Measurements from ENCODE around the gene INTS11. TPM values are rescaled to one million over a fixed set of nuclear protein-coding genes. Genes with fewer than 3 reads are reported as not detected.
A peak's percentile ranks its signal among the peaks of the same experiment; 100 is the strongest.

Gene INTS11
- total RNA-seq, 4 donors from 2014 or later: 61.5 to 82.0 (median 63.6) TPM

- no peak for TF ChIP-seq POLR2A (IDR thresholded peaks at IDR 0.05)
- TF ChIP-seq CTCF (IDR thresholded peaks at IDR 0.05): no peak
- H3K27ac ChIP-seq: peak overlapping the region in 1 of 4 donors; percentile 22
- H3K27me3 ChIP-seq: no peaks in the 10 kb centered on the region
- no peaks in the 10 kb centered on the region for H3K9me3 ChIP-seq
- no peak for DNase-seq
- peaks cover 30 to 91% (median 59%) of the 10 kb centered on the region in 3 donors for H3K4me1 ChIP-seq
- H3K36me3 ChIP-seq: peaks cover 5 to 58% (median 10%) of the 10 kb centered on the region in 3 donors
- intact Hi-C loops (cut with DNase I): no loop called here
- 80% methylated on average over 1 of the region's 8 CpGs; no CpG with 5 or more reads in 1 of the 2 donors for WGBS, 2 donors
- H3K4me3 ChIP-seq: no peak overlapping the region
Measured at GRCh38 chr1:1321477-1321876, 3.0 kb downstream of the INTS11 start.

DNA sequence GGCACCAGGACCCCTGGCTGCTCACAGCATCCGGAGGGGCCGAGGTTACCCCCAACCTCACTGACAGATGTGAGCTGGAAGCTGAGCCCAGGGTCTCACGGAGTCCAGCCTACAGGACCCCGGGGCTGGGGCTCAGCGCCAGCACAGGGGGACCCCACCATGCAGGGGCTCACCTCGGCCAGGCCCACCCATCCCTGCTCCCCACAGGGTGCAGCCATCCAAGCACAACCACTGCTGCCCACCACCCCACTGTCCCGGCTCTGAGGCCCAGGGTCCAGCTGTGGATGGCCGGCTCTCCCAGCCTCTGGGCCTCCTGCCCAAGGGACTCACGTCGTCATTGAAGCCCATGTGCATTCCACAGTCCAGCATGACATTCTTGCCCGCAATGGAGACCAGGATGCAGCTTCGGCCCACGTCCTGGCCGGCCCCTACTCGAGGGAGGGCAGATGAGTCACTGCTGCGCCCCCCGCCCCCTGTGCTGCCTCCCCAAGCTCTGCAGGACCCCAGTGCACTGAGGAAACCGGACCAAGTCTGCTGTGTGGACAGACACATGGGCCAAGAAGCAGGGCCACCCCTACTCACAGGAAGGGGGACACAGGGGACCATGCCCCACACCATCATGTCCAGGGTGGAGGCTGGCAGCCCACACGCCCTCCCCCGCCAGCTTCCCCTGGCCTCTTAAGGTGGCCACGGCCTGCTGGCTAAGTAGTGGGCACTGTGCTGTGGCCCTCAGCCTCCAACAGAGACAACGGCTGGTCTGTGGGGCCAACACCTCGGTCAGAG, 3.6 kb downstream of the INTS11 start:
- intact Hi-C loops (cut with DNase I): no loop called here
- Histone ChIP-seq H3K27me3 (no peaks in the 10 kb centered on the region), H3K9me3 (no peaks in the 10 kb centered on the region), H3K4me1 (peaks cover 27 to 88% (median 53%) of the 10 kb centered on the region in 3 donors), H3K4me3 (no peak overlapping the region), H3K27ac (peak overlapping the region in 1 of 4 donors; percentile 22), H3K36me3 (peaks cover 5 to 60% (median 10%) of the 10 kb centered on the region in 3 donors)
- TF ChIP-seq POLR2A (IDR thresholded peaks at IDR 0.05) (no peak), CTCF (IDR thresholded peaks at IDR 0.05) (no peak)
- DNase-seq: no peak
- WGBS, 2 donors: 40 to 87% methylated on average over 1 to 4 of the region's 23 CpGs

DNA sequence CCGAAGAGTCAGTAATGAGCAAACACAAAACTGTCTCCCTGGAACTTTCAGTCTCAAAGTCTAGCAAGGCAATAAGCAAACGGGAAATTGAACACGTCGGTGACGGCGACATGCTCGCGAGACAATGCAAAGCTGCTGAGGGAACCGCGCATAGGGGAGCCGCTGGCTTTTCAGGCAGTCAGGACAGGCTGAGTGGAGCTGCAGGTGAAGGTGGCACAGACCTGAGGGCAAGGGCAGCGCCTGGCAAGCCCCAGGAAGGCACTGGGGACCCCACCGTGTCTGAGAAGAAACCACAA, 4.9 kb downstream of the INTS11 start:
- DNase-seq: no peak
- TF ChIP-seq POLR2A (IDR thresholded peaks at IDR 0.05) (no peak), CTCF (IDR thresholded peaks at IDR 0.05) (no peak)
- Histone ChIP-seq H3K27ac (peak overlapping the region in 2 of 4 donors; percentile 85 to 87), H3K27me3 (no peaks in the 10 kb centered on the region), H3K36me3 (peaks cover 6 to 70% (median 18%) of the 10 kb centered on the region in 3 donors), H3K9me3 (no peaks in the 10 kb centered on the region), H3K4me1 (peaks cover 20 to 83% (median 45%) of the 10 kb centered on the region in 3 donors), H3K4me3 (no peak overlapping the region)
- intact Hi-C loops (cut with DNase I): no loop called here
- 88 to 93% methylated on average over 11 to 12 of the region's 13 CpGs for WGBS, 2 donors

GRCh38 chr1:1318777-1319645, 5.4 kb downstream of the INTS11 start:
- Histone ChIP-seq H3K4me1 (peaks cover 20 to 82% (median 45%) of the 10 kb centered on the region in 3 donors), H3K4me3 (no peak overlapping the region), H3K27ac (peak overlapping the region; percentile 50 to 87 (median 82)), H3K9me3 (no peaks in the 10 kb centered on the region), H3K36me3 (peaks cover 12 to 76% (median 24%) of the 10 kb centered on the region in 3 donors), H3K27me3 (no peaks in the 10 kb centered on the region)
- intact Hi-C loops (cut with DNase I): no loop called here
- WGBS, 2 donors: 78 to 83% methylated on average over 5 to 14 of the region's 36 CpGs
- no peak for DNase-seq
- TF ChIP-seq CTCF (IDR thresholded peaks at IDR 0.05) (no peak), POLR2A (IDR thresholded peaks at IDR 0.05) (no peak)
